Stimulated activated CD8-positive, alpha-beta memory T cell treated with anti-CD3 and anti-CD28 coated beads, Interleukin-15, amount 100 ng/mL, for 1 hour (primary cell): ENCODE measurements around the gene ATP6V0A1.
A peak's percentile ranks its signal among the peaks of the same experiment; 100 is the strongest.
"Not testable (repeated sequence)": the region's sequence is repeated elsewhere in the genome, so short reads cannot be mapped to it uniquely, and the experiment has no call there.

Experiments used
- DNase-seq: peaks from one replicate; pipeline ENCODE4 v3.0.0-alpha.2; 2020; ENCODE audit warnings: low read depth

Gene ATP6V0A1

GRCh38 chr17:42477173-42477572 lies 18.5 kb downstream of the ATP6V0A1 start:
- DNase-seq = no peak

- not testable (repeated sequence) for DNase-seq
Measured at GRCh38 chr17:42477824-42478223, 19.1 kb downstream of the ATP6V0A1 start.

- DNase-seq = peak; percentile 4
Measured at GRCh38 chr17:42484304-42484703, 25.6 kb downstream of the ATP6V0A1 start.

GRCh38 chr17:42485680-42486079 lies 27.0 kb downstream of the ATP6V0A1 start:
- DNase-seq = no peak

GRCh38 chr17:42488032-42488431 lies 29.4 kb downstream of the ATP6V0A1 start:
- DNase-seq = no peak

DNA sequence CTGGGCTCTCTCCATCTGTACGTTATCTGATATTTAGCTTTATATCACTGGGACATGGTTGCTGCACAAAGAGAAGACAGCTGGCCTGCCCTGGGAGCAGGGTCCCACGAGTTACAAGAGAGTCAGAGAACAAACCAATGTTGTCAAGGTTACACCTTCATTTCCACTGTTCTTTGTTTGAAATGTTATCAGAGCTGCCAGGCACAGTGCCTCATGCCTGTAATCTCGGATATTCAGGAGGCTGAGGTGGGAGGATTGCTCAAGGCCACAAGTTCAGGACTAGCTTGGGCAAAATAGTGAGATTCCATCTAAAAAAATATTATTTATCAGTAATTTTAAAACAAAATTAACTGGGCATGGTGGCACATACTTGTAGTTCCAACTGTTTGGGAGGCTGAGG lies 34.6 kb downstream of the ATP6V0A1 start:
- DNase-seq = no peak

- no peak for DNase-seq
Measured at GRCh38 chr17:42494673-42495072, 36.0 kb downstream of the ATP6V0A1 start.

- no peak for DNase-seq
Measured at GRCh38 chr17:42498828-42499227, 40.1 kb downstream of the ATP6V0A1 start.

GRCh38 chr17:42502091-42502490 lies 43.4 kb downstream of the ATP6V0A1 start:
- DNase-seq = no peak

DNA sequence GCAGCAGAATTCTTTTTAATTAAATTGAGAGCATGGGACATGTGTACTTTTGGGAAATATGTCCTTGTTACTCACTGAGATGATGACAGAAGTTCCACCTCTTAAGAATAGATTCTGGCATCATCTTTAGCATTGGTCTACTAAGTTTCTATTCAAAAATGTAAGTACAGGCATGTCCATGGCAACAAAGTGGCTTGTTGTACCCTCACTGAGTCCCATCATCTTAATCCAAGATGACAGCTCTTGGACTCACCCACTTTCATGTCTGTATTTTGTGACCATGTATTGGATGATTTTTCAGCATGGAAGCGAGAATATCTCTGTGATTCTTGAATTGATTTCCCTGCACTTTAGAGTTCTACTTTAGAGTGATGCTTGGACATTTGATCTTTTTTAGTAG lies 44.2 kb downstream of the ATP6V0A1 start:
- DNase-seq = no peak

DNA sequence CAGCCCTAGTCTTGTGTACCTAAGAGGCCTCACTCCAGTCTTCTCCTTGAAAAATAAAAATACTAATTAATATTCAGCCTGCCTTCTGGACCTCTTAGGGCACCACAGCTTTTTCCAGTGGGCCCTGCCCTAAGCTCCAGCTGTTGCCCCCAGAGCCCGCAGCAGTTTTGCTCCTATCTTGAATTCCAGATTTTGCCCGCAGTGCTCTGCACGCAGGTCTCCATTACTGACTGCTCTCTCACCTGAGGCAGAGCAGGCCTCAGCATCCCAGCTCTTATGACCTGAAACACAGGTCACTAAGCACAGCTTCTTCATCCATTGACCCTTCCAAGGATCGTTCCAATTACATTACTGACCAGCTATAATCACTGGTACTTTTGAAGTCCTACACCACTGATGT lies 49.0 kb downstream of the ATP6V0A1 start:
- DNase-seq = no peak

GRCh38 chr17:42508426-42509165 lies 49.9 kb downstream of the ATP6V0A1 start:
- DNase-seq = no peak

DNA sequence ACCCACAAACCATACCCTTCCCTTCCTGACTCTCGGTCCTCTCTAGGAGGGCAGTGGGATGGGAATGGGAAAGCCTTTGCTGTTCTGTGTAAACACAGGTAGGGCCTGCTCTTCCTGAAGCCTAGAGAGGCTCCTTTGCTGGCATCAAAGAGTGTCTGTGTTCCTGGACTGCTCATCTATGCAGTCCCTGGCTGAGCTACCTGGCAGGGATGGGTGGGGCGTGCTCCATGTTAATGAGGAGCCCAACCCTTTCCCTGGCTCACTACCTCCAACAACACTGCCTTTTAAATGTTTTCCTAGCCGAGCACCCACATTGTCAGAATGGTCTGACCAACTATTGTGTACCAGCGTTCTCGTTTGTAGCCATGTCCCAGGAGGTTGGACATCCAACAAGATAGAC lies 50.7 kb downstream of the ATP6V0A1 start:
- DNase-seq = no peak

- DNase-seq = no peak
Measured at GRCh38 chr17:42509841-42510240, 51.2 kb downstream of the ATP6V0A1 start.

GRCh38 chr17:42512246-42512645 lies 53.6 kb downstream of the ATP6V0A1 start:
- no peak for DNase-seq

DNA sequence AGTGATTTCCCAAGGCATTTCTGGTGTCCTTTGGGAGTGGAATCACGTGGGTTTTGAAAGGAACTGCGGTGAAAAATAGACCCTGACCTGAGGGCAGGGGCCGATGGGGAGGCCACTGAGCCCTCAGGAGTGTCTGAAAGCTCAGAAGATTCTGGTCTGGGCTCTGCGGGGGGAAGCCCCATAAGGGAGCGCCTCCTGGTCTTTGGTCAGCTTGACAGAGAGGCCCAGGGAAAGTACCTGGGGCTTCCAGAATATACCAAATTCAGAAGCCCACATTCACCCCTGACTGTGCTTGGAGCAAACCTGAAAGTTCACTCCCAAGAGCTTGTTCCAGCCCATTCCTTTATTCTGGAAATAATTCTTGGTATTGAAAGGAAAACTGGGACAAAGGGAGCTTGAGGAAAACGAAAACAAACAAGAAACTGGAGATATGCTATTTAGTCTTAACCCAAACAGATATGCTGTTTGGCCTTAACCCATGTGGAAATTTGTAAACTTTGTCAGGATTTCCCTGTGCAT lies 54.1 kb downstream of the ATP6V0A1 start:
- DNase-seq = no peak

GRCh38 chr17:42513686-42514085 lies 55.0 kb downstream of the ATP6V0A1 start:
- DNase-seq = no peak

GRCh38 chr17:42514279-42514678 lies 55.6 kb downstream of the ATP6V0A1 start:
- no peak for DNase-seq

DNA sequence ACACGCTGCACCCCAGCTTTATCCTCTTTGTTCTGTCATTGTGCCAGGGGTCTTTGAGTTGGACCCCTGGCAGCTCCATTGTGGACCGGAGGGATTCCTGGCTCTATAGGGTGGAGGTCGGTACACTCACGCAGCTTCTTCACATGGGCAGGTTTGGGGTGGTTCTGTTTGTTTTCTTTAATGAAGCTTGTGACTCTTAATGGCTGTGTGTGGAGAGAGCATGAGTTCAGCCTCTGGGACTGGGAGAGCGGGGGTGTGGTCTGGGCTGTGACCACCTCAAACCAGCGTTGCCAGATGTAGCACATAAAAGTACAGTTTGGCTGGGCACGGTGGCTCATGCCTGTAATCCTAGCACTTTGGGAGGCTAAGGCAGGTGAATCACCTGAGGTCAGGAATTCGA lies 56.2 kb downstream of the ATP6V0A1 start:
- DNase-seq = no peak

GRCh38 chr17:42517516-42517915 lies 58.8 kb downstream of the ATP6V0A1 start:
- peak; percentile 78 for DNase-seq

GRCh38 chr17:42518046-42518754 lies 59.5 kb downstream of the ATP6V0A1 start:
- no peak for DNase-seq

DNA sequence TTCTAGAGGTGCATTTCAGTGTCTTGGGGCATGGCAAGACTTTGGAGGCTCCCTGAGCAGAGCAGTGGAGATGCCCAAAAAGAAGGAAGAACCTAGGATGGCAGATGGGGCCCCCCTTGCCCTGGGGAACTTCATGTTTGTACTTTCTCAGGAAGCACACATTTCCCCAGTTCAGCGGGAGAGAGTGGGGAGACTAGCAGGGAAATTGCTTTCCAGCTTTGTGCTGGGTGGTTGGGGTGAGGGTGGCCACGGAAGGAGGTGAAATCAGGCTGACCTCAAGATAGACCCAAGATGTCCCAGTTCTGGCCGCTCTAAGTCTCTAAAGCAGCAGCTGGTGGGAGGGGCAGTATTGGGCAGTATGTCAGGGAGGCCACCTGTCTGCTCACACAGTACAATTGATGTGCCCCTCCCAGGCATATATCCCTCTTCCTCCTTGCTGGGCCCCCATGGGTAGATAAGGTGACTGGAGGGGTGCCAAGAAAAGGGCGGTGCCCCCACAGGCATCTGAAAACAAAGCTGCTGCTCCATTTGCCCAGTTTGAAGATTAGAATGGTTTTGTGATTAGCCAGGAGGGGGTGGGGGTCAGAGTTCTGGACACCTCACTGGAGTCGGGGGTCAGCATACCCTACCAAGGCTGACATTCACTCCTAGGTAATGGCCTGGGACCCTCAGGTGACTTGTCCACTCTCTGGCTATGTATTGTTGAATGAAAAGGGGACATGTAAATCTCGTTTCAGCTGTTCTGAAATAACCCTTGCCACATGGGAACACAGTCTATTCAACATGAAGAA lies 60.3 kb downstream of the ATP6V0A1 start:
- DNase-seq = no peak
